ENCODE results near the gene DRC7.
"Not testable (repeated sequence)": the region's sequence is repeated elsewhere in the genome, so short reads cannot be mapped to it uniquely, and the experiment has no call there.

DRC7 gene

GRCh38 chr16:57775661-57776469, 81.3 kb downstream of the DRC7 start:
- DNase-seq (ENCODE audit: insufficient read length, low spot score): no peak
- TF ChIP-seq CTCF (IDR thresholded peaks at IDR 0.05; ENCODE audit: insufficient read depth, missing control alignments): peak; percentile 18
- no peak for FAIRE-seq

GRCh38 chr16:57778658-57779057, 84.1 kb downstream of the DRC7 start:
- no peak for TF ChIP-seq CTCF (IDR thresholded peaks at IDR 0.05; ENCODE audit: insufficient read depth, missing control alignments)
- no peak for FAIRE-seq
- DNase-seq (ENCODE audit: insufficient read length, low spot score): no peak

- not testable (repeated sequence) for DNase-seq (ENCODE audit: insufficient read length, low spot score); FAIRE-seq
These were observed 85.2 kb downstream of the DRC7 start for GRCh38 chr16:57779836-57780235.

- no peak for FAIRE-seq
- no peak for TF ChIP-seq CTCF (IDR thresholded peaks at IDR 0.05; ENCODE audit: insufficient read depth, missing control alignments)
- DNase-seq (ENCODE audit: insufficient read length, low spot score): no peak
These were observed 86.7 kb downstream of the DRC7 start for GRCh38 chr16:57781349-57781740.
